GM12878 (cell line): ENCODE data around the gene ZNF700. TPM values are rescaled to one million over a fixed set of nuclear protein-coding genes. Genes with fewer than 3 reads are reported as not detected.

ENCODE experiments used
- ATF7 ChIP-seq: fragments of 450-650 bp; IDR thresholded peaks from 2 replicates; pipeline ENCODE4 v1.6.1; 2016; ENCODE audit warnings: low read depth, mild to moderate bottlenecking
- BHLHE40 ChIP-seq, 2 experiments: fragments of 450-650 bp in 1 of 2; IDR thresholded peaks; 2 replicates each; pipeline ENCODE4 v1.6.1; 2011 to 2017; ENCODE audit warnings: low read depth in 2 of 2, borderline replicate concordance in 1 of 2, improper control_type of control experiment in 1 of 2, low read length in 1 of 2, mild to moderate bottlenecking in 1 of 2
- BMI1 ChIP-seq: fragments of 450-650 bp; IDR thresholded peaks from 2 replicates; pipeline ENCODE4 v1.6.1; 2016; ENCODE audit warnings: mild to moderate bottlenecking, moderate library complexity, borderline replicate concordance
- CEBPB ChIP-seq, 2 experiments: fragments of 150-350 bp in 1 of 2; IDR thresholded peaks; 2 replicates each; pipeline ENCODE4 v1.6.1; 2012 to 2014; ENCODE audit warnings: low read depth in 2 of 2, low read length in 2 of 2, borderline replicate concordance in 1 of 2, inconsistent platforms in 1 of 2
- CREB1 ChIP-seq: IDR thresholded peaks from 2 replicates; pipeline ENCODE4 v1.6.1; 2012; ENCODE audit warnings: low read depth, mild to moderate bottlenecking, inconsistent platforms
- DPF2 ChIP-seq: fragments of 450-650 bp; IDR thresholded peaks from 2 replicates; pipeline ENCODE4 v1.6.1; 2017; ENCODE audit warnings: mild to moderate bottlenecking
- EP300 ChIP-seq, 2 experiments: fragments of 150-350 bp in 1 of 2; IDR thresholded peaks; 2 replicates each; pipeline ENCODE4 v1.6.1; 2011 to 2012; ENCODE audit warnings: low read depth in 2 of 2, low read length in 2 of 2, borderline replicate concordance in 1 of 2, improper control_type of control experiment in 1 of 2, inconsistent platforms in 1 of 2; ENCODE audit not compliant: control insufficient read depth in 1 of 2
- ETV6 ChIP-seq, 2 experiments: fragments of 450-650 bp in 1 of 2; IDR thresholded peaks in 1 of 2; conservative IDR thresholded peaks in 1 of 2; 2 replicates each; pipeline ENCODE4 v1.6.1; 2014; ENCODE audit warnings: antibody characterized with exemption in 1 of 2, borderline replicate concordance in 1 of 2, low read depth in 1 of 2, mild to moderate bottlenecking in 1 of 2, moderate library complexity in 1 of 2
- KLF5 ChIP-seq: fragments of 450-650 bp; IDR thresholded peaks from 2 replicates; pipeline ENCODE4 v1.6.1; 2014; ENCODE audit warnings: mild to moderate bottlenecking; ENCODE audit not compliant: partially characterized antibody
- MTA2 ChIP-seq: fragments of 450-650 bp; IDR thresholded peaks from 2 replicates; pipeline ENCODE4 v1.6.1; 2016; ENCODE audit warnings: low read depth, mild to moderate bottlenecking, moderate library complexity
- NFYB ChIP-seq: IDR thresholded peaks from 2 replicates; pipeline ENCODE4 v1.6.1; 2011; ENCODE audit warnings: low read depth, mild to moderate bottlenecking, low read length, improper control_type of control experiment, moderate library complexity; ENCODE audit not compliant: insufficient read depth
- NRF1 ChIP-seq: conservative IDR thresholded peaks from 2 replicates; pipeline ENCODE4 v1.6.1; 2011; ENCODE audit warnings: mild to moderate bottlenecking, low read depth, low read length, improper control_type of control experiment
- PAX5 ChIP-seq: IDR thresholded peaks from 2 replicates; pipeline ENCODE4 v1.6.1; 2011; ENCODE audit warnings: low read depth, low read length, borderline replicate concordance
- RCOR1 ChIP-seq: conservative IDR thresholded peaks from 2 replicates; pipeline ENCODE4 v1.6.1; 2012; ENCODE audit warnings: low read depth, low read length, improper control_type of control experiment
- ZNF622 ChIP-seq: fragments of 450-650 bp; IDR thresholded peaks from 2 replicates; pipeline ENCODE4 v1.6.1; 2017; ENCODE audit warnings: mild to moderate bottlenecking, inconsistent platforms
- polyA plus RNA-seq, 11 experiments: library from polyadenylated mRNA; depleted of rRNA in 4 of 11; unstranded in 6 of 11; stranded (reverse) in 5 of 11; fragments of >200 nt; fragmentation: Nextera tagmentation in 4 of 11; fragmentation: Illumina TruSeq in 1 of 11; extraction: Ambion mirVana in 4 of 11; extraction: Trizol in 1 of 11; gene quantifications; 1 replicate in 1 of 11; 2 replicates in 10 of 11; pipeline versions ENCODE4 v1.2.1 to v1.2.3, GENCODE V29; 2011 to 2016; ENCODE audit warnings: inconsistent platforms in 2 of 11, missing spikeins in 2 of 11, low read depth in 1 of 11
- total RNA-seq, 4 experiments: library from RNA; depleted of rRNA in 3 of 4; stranded (reverse); fragments of >200 nt in 3 of 4; fragmentation: Illumina TruSeq in 1 of 4; extraction: Trizol in 1 of 4; gene quantifications; 2 replicates each; pipeline versions ENCODE4 v1.2.1 to v1.2.3, GENCODE V29; 2013 to 2021
- TF ChIP-seq, protein P1 (sequence below): fragments of 450-650 bp; IDR thresholded peaks from 2 replicates; pipeline ENCODE4 v1.6.1; 2017; ENCODE audit warnings: low read depth, mild to moderate bottlenecking, moderate library complexity
- TF ChIP-seq, protein P2 (sequence below): fragments of 450-650 bp; IDR thresholded peaks from 2 replicates; pipeline ENCODE4 v1.6.1; 2018; ENCODE audit warnings: borderline replicate concordance, mild to moderate bottlenecking; ENCODE audit not compliant: partially characterized antibody
- TF ChIP-seq, protein P3 (sequence below): IDR thresholded peaks from 2 replicates; pipeline ENCODE4 v1.6.1; 2011; ENCODE audit warnings: borderline replicate concordance, low read depth, mild to moderate bottlenecking, moderate library complexity, mixed read lengths, low read length; ENCODE audit not compliant: insufficient read depth; ENCODE audit errors: extremely low read length
- TF ChIP-seq, protein P4 (sequence below): IDR thresholded peaks from 2 replicates; pipeline ENCODE4 v1.6.1; 2012; ENCODE audit warnings: low read depth, low read length, improper control_type of control experiment
- TF ChIP-seq, protein P5 (sequence below): fragments of 450-650 bp; formaldehyde crosslinking; IDR thresholded peaks from 2 replicates; pipeline ENCODE4 v1.4.0; 2020; ENCODE audit warnings: mild to moderate bottlenecking, moderate library complexity

The ZNF700 gene
- total and polyA plus RNA-seq, 10 of the 15 experiments (the other 5 are each of a cell fraction or from before 2014, with no cell fraction given) = 6.7 to 16.0 (median 11.1) TPM

DNA sequence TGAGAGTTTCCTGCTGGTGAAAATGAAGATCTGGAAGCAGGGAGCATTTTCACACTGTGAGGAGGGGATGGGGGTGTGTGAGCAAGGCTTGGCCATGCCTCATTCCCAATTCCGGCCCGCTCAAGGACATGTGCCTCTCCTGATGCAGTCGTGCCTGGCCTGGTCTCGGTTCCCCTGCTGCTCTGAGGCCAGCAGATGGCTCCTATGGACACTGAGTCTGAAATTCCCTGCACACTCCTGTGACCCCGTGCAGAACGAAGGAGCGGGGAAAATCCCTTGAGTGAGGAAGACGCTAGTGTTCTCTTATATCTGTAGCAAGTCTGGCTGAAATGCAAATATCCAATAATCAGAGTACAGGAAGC, 39.6 kb downstream of the ZNF700 start (continued):
- TF ChIP-seq, protein P1, sequence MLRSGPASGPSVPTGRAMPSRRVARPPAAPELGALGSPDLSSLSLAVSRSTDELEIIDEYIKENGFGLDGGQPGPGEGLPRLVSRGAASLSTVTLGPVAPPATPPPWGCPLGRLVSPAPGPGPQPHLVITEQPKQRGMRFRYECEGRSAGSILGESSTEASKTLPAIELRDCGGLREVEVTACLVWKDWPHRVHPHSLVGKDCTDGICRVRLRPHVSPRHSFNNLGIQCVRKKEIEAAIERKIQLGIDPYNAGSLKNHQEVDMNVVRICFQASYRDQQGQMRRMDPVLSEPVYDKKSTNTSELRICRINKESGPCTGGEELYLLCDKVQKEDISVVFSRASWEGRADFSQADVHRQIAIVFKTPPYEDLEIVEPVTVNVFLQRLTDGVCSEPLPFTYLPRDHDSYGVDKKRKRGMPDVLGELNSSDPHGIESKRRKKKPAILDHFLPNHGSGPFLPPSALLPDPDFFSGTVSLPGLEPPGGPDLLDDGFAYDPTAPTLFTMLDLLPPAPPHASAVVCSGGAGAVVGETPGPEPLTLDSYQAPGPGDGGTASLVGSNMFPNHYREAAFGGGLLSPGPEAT = 0 out of 2 replicates have a peak, but pooled peaks have one; percentile 18
- TF ChIP-seq ETV6 (conservative IDR thresholded peaks at IDR 0.05 in 1 of 2, IDR thresholded peaks at IDR 0.05 in 1 of 2; ENCODE audit: borderline replicate concordance in 1 of 2, low read depth in 1 of 2) (no peak), ZNF622 (no peak), BHLHE40 (IDR thresholded peaks at IDR 0.05; ENCODE audit: borderline replicate concordance in 1 of 2, low read depth in 2 of 2, low read length in 1 of 2) (peak; percentile 50 to 79; a peak in 3 of 4 replicates), KLF5 (no peak), NFYB (no peak), CEBPB (IDR thresholded peaks at IDR 0.05; ENCODE audit: borderline replicate concordance in 1 of 2, low read depth in 2 of 2, low read length in 2 of 2) (no peak), RCOR1 (0 out of 2 replicates have a peak, but pooled peaks have one; percentile 5), MTA2 (no peak), EP300 (IDR thresholded peaks at IDR 0.05; ENCODE audit: borderline replicate concordance in 1 of 2, control insufficient read depth in 1 of 2, low read depth in 2 of 2, low read length in 2 of 2) (no peak), CREB1 (no peak), PAX5 (0 out of 2 replicates have a peak, but pooled peaks have one; percentile 5), BMI1 (no peak), DPF2 (no peak), NRF1 (no peak), ATF7 (no peak)
- TF ChIP-seq, protein P2, sequence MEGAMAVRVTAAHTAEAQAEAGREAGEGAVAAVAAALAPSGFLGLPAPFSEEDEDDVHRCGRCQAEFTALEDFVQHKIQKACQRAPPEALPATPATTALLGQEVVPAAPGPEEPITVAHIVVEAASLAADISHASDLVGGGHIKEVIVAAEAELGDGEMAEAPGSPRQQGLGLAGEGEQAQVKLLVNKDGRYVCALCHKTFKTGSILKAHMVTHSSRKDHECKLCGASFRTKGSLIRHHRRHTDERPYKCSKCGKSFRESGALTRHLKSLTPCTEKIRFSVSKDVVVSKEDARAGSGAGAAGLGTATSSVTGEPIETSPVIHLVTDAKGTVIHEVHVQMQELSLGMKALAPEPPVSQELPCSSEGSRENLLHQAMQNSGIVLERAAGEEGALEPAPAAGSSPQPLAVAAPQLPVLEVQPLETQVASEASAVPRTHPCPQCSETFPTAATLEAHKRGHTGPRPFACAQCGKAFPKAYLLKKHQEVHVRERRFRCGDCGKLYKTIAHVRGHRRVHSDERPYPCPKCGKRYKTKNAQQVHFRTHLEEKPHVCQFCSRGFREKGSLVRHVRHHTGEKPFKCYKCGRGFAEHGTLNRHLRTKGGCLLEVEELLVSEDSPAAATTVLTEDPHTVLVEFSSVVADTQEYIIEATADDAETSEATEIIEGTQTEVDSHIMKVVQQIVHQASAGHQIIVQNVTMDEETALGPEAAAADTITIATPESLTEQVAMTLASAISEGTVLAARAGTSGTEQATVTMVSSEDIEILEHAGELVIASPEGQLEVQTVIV = no peak
- TF ChIP-seq, protein P3, sequence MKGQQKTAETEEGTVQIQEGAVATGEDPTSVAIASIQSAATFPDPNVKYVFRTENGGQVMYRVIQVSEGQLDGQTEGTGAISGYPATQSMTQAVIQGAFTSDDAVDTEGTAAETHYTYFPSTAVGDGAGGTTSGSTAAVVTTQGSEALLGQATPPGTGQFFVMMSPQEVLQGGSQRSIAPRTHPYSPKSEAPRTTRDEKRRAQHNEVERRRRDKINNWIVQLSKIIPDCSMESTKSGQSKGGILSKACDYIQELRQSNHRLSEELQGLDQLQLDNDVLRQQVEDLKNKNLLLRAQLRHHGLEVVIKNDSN = no peak
- TF ChIP-seq, protein P4, sequence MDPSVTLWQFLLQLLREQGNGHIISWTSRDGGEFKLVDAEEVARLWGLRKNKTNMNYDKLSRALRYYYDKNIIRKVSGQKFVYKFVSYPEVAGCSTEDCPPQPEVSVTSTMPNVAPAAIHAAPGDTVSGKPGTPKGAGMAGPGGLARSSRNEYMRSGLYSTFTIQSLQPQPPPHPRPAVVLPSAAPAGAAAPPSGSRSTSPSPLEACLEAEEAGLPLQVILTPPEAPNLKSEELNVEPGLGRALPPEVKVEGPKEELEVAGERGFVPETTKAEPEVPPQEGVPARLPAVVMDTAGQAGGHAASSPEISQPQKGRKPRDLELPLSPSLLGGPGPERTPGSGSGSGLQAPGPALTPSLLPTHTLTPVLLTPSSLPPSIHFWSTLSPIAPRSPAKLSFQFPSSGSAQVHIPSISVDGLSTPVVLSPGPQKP = no peak
- TF ChIP-seq, protein P5, sequence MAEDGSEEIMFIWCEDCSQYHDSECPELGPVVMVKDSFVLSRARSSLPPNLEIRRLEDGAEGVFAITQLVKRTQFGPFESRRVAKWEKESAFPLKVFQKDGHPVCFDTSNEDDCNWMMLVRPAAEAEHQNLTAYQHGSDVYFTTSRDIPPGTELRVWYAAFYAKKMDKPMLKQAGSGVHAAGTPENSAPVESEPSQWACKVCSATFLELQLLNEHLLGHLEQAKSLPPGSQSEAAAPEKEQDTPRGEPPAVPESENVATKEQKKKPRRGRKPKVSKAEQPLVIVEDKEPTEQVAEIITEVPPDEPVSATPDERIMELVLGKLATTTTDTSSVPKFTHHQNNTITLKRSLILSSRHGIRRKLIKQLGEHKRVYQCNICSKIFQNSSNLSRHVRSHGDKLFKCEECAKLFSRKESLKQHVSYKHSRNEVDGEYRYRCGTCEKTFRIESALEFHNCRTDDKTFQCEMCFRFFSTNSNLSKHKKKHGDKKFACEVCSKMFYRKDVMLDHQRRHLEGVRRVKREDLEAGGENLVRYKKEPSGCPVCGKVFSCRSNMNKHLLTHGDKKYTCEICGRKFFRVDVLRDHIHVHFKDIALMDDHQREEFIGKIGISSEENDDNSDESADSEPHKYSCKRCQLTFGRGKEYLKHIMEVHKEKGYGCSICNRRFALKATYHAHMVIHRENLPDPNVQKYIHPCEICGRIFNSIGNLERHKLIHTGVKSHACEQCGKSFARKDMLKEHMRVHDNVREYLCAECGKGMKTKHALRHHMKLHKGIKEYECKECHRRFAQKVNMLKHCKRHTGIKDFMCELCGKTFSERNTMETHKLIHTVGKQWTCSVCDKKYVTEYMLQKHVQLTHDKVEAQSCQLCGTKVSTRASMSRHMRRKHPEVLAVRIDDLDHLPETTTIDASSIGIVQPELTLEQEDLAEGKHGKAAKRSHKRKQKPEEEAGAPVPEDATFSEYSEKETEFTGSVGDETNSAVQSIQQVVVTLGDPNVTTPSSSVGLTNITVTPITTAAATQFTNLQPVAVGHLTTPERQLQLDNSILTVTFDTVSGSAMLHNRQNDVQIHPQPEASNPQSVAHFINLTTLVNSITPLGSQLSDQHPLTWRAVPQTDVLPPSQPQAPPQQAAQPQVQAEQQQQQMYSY = no peak
